Adipocyte (in vitro differentiated cells): ENCODE data around the gene ZNF761.
"Not testable (repeated sequence)": the region's sequence is repeated elsewhere in the genome, so short reads cannot be mapped to it uniquely, and the experiment has no call there.

Source experiments
- DNase-seq: peaks from one replicate; pipeline ENCODE4 v3.0.0-alpha.2; 2015; ENCODE audit warnings: low read depth
- H3K27me3 ChIP-seq: replicated peaks from 2 replicates; pipeline ENCODE4 v1.7.0; 2013; ENCODE audit warnings: mild to moderate bottlenecking, low read length, moderate library complexity; ENCODE audit not compliant: control insufficient read depth, insufficient read depth
- H3K36me3 ChIP-seq: 2 replicates; pipeline ENCODE4 v1.7.0; 2013; ENCODE audit warnings: low read length, mild to moderate bottlenecking, moderate library complexity; ENCODE audit not compliant: control insufficient read depth, insufficient read depth, severe bottlenecking
- H3K4me1 ChIP-seq: 2 replicates; pipeline ENCODE4 v1.7.0; 2013; ENCODE audit warnings: mild to moderate bottlenecking, low read length, moderate library complexity; ENCODE audit not compliant: control insufficient read depth, insufficient read depth
- H3K4me3 ChIP-seq: 2 replicates; pipeline ENCODE4 v1.7.0; 2013; ENCODE audit warnings: mild to moderate bottlenecking, low read length, moderate library complexity
- H3K9ac ChIP-seq: 2 replicates; pipeline ENCODE4 v1.7.0; 2013; ENCODE audit warnings: mild to moderate bottlenecking, low read length, moderate library complexity
- H3K9me3 ChIP-seq: 2 replicates; pipeline ENCODE4 v1.7.0; 2013; ENCODE audit warnings: mild to moderate bottlenecking, low read length, moderate library complexity; ENCODE audit not compliant: control insufficient read depth

ZNF761 gene

GRCh38 chr19:53409505-53410204 is 22.1 kb upstream of the ZNF761 start:
- Histone ChIP-seq H3K27me3 (no peaks in the 10 kb centered on the region), H3K9me3 (peaks cover 84% of the 10 kb centered on the region), H3K36me3 (peaks cover 75% of the 10 kb centered on the region), H3K4me1 (no peaks in the 10 kb centered on the region), H3K9ac (no peak overlapping the region), H3K4me3 (peak overlapping the region; percentile 58)
- DNase-seq = no peak

GRCh38 chr19:53420520-53421315 is 11.1 kb upstream of the ZNF761 start:
- H3K4me1 ChIP-seq, DNase-seq, H3K4me3 ChIP-seq, H3K9ac ChIP-seq, H3K9me3 ChIP-seq, H3K27me3 ChIP-seq, H3K36me3 ChIP-seq: not testable (repeated sequence)

- Histone ChIP-seq H3K9ac (no peak overlapping the region), H3K4me1 (peaks cover 5% of the 10 kb centered on the region), H3K9me3 (no peaks in the 10 kb centered on the region), H3K27me3 (no peaks in the 10 kb centered on the region), H3K36me3 (no peaks in the 10 kb centered on the region), H3K4me3 (no peak overlapping the region)
- DNase-seq = no peak
Observed at GRCh38 chr19:53422551-53422950, 9.2 kb upstream of the ZNF761 start.

- not testable (repeated sequence) for H3K4me1 ChIP-seq, H3K4me3 ChIP-seq, H3K9me3 ChIP-seq, H3K36me3 ChIP-seq, H3K27me3 ChIP-seq, H3K9ac ChIP-seq
- peak; percentile 4 for DNase-seq
Observed at GRCh38 chr19:53423074-53423473, 8.7 kb upstream of the ZNF761 start.

- H3K27me3 ChIP-seq, H3K9me3 ChIP-seq, H3K4me3 ChIP-seq, H3K36me3 ChIP-seq, H3K4me1 ChIP-seq: not testable (repeated sequence)
- H3K9ac ChIP-seq = peak overlapping the region; percentile 34
- peak; percentile 58 for DNase-seq
Observed at GRCh38 chr19:53423680-53424079, 8.1 kb upstream of the ZNF761 start.

GRCh38 chr19:53424968-53425597 is 6.7 kb upstream of the ZNF761 start:
- Histone ChIP-seq H3K9ac (no peak overlapping the region), H3K27me3 (no peaks in the 10 kb centered on the region), H3K9me3 (no peaks in the 10 kb centered on the region), H3K4me1 (peaks cover 5% of the 10 kb centered on the region), H3K36me3 (no peaks in the 10 kb centered on the region), H3K4me3 (no peak overlapping the region)
- DNase-seq = peak; percentile 75

- no peaks in the 10 kb centered on the region for H3K27me3 ChIP-seq
- H3K9me3 ChIP-seq = no peaks in the 10 kb centered on the region
- peak overlapping the region; percentile 93 for H3K9ac ChIP-seq
- H3K36me3 ChIP-seq = peaks cover 25% of the 10 kb centered on the region
- H3K4me3 ChIP-seq = peak overlapping the region; percentile 95
- H3K4me1 ChIP-seq = peaks cover 13% of the 10 kb centered on the region
- DNase-seq = peak; percentile 66
Observed at GRCh38 chr19:53432088-53432661, 391 bp downstream of the ZNF761 start.

- Histone ChIP-seq H3K4me3 (peak overlapping the region; percentile 64), H3K36me3 (peaks cover 85% of the 10 kb centered on the region), H3K9me3 (peaks cover 35% of the 10 kb centered on the region)
- H3K4me1 ChIP-seq, DNase-seq, H3K9ac ChIP-seq, H3K27me3 ChIP-seq: not testable (repeated sequence)
Observed at GRCh38 chr19:53443809-53444208, 12.0 kb downstream of the ZNF761 start.

- H3K27me3 ChIP-seq, H3K4me3 ChIP-seq, H3K9ac ChIP-seq, DNase-seq, H3K4me1 ChIP-seq: not testable (repeated sequence)
- Histone ChIP-seq H3K36me3 (peaks cover 89% of the 10 kb centered on the region), H3K9me3 (peaks cover 53% of the 10 kb centered on the region)
Observed at GRCh38 chr19:53447196-53447595, 15.4 kb downstream of the ZNF761 start.

- H3K9me3 ChIP-seq = peaks cover 82% of the 10 kb centered on the region
- H3K27me3 ChIP-seq = no peaks in the 10 kb centered on the region
- no peaks in the 10 kb centered on the region for H3K4me1 ChIP-seq
- H3K4me3 ChIP-seq = peak overlapping the region; percentile 69
- DNase-seq = no peak
- no peak overlapping the region for H3K9ac ChIP-seq
- peaks cover 72% of the 10 kb centered on the region for H3K36me3 ChIP-seq
Observed at GRCh38 chr19:53455828-53456227, 24.0 kb downstream of the ZNF761 start.

GRCh38 chr19:53460131-53460721 is 28.4 kb downstream of the ZNF761 start:
- H3K9ac ChIP-seq, H3K4me3 ChIP-seq, H3K27me3 ChIP-seq, H3K4me1 ChIP-seq, DNase-seq: not testable (repeated sequence)
- Histone ChIP-seq H3K36me3 (peaks cover 29% of the 10 kb centered on the region), H3K9me3 (peaks cover 43% of the 10 kb centered on the region)
